C4-2B (cell line): Measurements from ENCODE around the gene TMEM238L.

ENCODE experiments used
- H3K27ac ChIP-seq: fragments of 450-650 bp; 2 replicates; pipeline ENCODE4 v1.5.1; 2017
- ZFX ChIP-seq: fragments of 450-650 bp; IDR thresholded peaks from 2 replicates; pipeline ENCODE4 v1.6.1; 2017
- TF ChIP-seq, protein P1 (sequence below): fragments of 450-650 bp; conservative IDR thresholded peaks from 2 replicates; pipeline ENCODE4 v1.5.1; 2017; ENCODE audit warnings: mild to moderate bottlenecking

TMEM238L gene

DNA sequence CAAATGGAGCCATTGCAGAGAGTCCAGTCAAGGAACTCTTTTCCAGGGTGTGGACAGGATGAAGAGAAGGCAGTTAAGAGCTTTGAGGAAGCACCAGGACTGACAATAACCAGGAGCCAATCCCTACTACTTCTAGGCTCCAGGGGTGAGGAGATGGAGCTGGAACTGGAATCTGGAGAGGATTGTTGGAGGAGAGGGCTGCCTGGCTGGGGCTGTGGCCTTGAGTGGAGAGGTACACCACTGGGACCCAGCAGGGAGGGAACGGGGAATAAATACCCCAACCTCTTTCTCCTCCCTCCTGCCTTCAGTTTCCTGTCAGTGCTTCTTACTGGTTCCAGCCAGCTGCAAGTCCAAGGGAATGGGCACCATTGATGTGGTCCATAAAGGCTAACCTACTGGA lies 41.9 kb downstream of the TMEM238L start:
- H3K27ac ChIP-seq, result no peak overlapping the region
- no peak for TF ChIP-seq ZFX
- TF ChIP-seq, protein P1, sequence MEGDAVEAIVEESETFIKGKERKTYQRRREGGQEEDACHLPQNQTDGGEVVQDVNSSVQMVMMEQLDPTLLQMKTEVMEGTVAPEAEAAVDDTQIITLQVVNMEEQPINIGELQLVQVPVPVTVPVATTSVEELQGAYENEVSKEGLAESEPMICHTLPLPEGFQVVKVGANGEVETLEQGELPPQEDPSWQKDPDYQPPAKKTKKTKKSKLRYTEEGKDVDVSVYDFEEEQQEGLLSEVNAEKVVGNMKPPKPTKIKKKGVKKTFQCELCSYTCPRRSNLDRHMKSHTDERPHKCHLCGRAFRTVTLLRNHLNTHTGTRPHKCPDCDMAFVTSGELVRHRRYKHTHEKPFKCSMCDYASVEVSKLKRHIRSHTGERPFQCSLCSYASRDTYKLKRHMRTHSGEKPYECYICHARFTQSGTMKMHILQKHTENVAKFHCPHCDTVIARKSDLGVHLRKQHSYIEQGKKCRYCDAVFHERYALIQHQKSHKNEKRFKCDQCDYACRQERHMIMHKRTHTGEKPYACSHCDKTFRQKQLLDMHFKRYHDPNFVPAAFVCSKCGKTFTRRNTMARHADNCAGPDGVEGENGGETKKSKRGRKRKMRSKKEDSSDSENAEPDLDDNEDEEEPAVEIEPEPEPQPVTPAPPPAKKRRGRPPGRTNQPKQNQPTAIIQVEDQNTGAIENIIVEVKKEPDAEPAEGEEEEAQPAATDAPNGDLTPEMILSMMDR, result no peak

DNA sequence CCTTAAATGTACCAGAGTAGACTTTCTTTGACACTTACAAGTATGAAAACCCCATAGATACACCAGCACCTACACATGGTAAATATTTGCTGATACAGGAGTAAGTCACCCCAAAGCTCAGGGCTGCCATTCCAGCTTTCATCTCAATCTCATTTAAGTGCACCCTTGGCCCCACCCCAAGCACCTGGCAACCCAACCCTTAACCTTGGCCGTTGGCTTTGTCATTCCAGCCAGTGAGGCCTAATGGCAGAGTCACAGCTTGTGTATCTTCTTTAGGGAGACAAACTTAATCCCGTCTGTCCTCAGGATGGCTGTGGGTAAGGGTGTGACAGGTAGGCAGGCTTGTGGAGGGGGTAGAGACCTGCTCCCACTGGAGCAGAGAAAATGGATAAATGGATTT lies 42.6 kb downstream of the TMEM238L start:
- H3K27ac ChIP-seq, result no peak overlapping the region
- no peak for TF ChIP-seq ZFX
- TF ChIP-seq, protein P1, result no peak

DNA sequence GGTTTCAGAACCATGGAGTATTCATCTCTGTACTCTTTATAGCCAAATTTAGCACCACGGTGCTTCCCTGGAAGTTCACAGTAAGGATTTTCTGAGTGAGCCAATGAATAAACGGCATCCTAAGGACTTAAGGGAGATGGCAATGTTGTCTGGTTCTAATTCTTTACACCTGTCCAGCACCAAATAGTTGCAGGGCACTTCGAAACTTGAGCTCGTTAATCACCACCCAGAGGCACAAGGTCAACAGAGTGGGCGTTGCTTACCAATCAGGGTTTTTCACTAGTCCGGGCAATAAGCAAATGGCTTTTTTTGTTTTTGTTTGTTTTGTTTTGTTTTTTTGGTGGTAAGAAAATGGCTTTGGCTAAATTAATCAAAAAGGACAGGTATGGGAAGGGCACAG lies 45.8 kb downstream of the TMEM238L start:
- H3K27ac ChIP-seq, result no peak overlapping the region
- TF ChIP-seq ZFX, result no peak

DNA sequence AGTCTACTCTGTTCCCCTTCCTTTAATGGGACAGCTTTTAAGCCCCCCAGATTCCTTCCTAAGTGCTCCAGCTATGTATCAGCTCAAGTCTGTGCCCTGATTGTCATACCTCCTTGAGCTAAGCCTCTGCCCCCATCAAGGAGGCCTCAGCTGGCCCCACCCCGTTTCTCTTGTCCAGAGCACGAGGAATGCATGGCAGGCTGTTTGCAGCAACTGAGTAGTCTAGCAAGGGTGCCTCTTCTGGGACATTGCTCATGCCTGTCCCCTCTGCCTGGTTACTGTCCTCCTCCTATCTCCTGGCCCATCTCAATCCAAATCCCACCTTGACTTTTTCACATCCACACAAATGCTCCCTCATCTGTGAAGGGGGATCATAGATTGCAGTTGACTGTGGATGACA lies 46.3 kb downstream of the TMEM238L start:
- no peak overlapping the region for H3K27ac ChIP-seq
- TF ChIP-seq, protein P1, result no peak

DNA sequence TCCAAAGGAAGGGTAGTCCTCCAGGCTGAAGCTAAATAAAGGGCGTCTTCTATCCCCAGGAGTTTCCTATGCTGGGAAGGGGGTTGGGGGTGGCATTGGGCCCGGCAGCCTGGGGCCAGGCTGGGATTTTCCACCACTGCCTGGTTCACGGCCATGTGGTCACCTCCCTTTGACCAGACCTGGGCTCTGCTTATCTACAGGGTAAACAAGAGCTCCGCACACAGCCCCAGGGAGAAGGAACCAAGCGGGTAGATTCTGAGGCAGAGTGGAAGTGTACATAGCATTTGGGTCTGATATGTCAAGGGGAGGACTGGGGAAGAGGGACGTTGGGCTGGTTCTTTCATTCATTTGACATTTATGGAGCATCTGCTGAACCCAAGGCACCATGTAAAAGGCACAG lies 46.8 kb downstream of the TMEM238L start:
- H3K27ac ChIP-seq, result no peak overlapping the region

DNA sequence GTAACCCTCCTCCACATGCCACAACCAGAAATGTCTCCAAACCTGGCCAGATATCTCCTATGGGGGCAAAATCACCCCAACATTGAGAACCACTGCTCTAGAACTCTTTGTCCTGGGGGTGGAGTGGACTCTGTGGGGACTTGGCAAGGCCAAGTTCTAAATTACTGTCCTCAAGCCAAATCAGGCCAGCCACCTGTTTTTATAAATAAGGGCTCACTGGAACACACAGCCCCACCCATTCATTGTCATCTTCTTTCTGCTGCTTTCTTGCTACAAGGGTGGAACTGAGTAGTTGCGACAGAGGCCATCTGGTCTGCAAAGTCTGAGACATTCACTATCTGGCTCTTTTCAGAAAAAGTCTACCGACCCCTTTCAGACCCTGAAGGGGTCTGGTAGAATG lies 47.3 kb downstream of the TMEM238L start:
- TF ChIP-seq, protein P1, result no peak
- TF ChIP-seq ZFX, result no peak

More for the DNA sequence above, 46.8 kb downstream of the TMEM238L start:
- TF ChIP-seq, protein P1, result no peak
- TF ChIP-seq ZFX, result no peak

DNA sequence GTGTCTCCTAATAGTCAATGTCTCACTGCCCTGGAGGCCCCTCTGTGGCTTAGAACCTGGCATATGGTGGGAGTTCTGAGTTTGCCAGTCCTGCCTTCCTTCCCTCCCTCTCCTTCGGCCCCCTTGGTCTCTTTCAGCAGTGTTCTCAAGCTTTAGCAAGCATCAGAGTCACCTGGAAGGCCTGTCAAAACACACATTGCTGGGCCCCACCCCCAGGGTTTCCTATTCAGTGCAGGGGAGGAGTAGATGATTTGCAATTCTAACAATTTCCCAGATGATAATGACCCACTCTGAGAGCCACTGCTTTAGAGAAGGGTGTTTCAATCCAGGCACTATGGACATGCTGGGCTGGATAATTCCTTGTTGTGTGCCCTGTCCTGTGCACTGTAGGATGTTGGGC lies 47.7 kb downstream of the TMEM238L start:
- H3K27ac ChIP-seq, result no peak overlapping the region; the same call in 1 of the 2 replicates
- TF ChIP-seq ZFX, result no peak
- TF ChIP-seq, protein P1, result no peak

More for the DNA sequence above, 47.3 kb downstream of the TMEM238L start:
- no peak overlapping the region; the same call in 1 of the 2 replicates for H3K27ac ChIP-seq

DNA sequence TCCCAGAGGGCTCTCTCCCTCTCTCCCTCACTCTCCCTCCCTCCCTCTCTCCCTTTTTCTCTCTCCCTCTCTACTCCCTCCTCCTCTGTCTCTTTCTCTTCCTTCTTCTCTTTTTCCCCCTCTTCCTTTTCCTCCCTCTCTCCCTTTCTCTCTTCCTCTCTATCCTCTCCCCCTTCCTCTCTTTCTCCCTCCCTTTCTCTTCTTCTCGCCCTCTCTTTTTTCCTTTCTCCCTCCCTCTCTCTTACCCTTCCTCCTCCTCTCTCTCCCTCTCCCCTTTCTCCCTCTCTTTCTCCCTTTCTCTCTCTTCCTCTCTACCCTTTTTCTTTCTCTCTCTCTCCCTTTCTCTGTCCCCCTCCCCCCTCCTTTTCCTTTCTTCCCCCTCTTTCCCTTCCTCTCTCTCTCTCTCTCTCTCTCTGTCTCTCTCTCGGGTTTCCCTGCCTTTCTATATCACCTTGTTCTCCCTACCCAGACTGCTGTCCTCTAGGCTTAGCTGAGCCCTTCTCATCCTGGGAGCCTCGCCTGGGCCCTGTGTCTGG lies 48.2 kb downstream of the TMEM238L start:
- no peak for TF ChIP-seq ZFX
- TF ChIP-seq, protein P1, result no peak
- H3K27ac ChIP-seq, result no peak overlapping the region; the same call in 1 of the 2 replicates
